Left ventricle myocardium inferior (tissue), 1 donor: ENCODE measurements around the gene TECPR2. TPM values are rescaled to one million over a fixed set of nuclear protein-coding genes. Genes with fewer than 3 reads are reported as not detected.

Experiments
- DNase-seq: peaks from one replicate; pipeline ENCODE4 v3.0.0-alpha.2; 2020
- H3K27ac ChIP-seq: fragments of 200-600 bp; replicated peaks from 2 replicates; pipeline ENCODE4 v1.8.0; 2021
- H3K27me3 ChIP-seq: fragments of 200-600 bp; 2 replicates; pipeline ENCODE4 v1.8.0; 2021; ENCODE audit warnings: low read depth
- H3K36me3 ChIP-seq: fragments of 200-600 bp; 2 replicates; pipeline ENCODE4 v1.8.0; 2021
- H3K4me1 ChIP-seq: fragments of 200-600 bp; 2 replicates; pipeline ENCODE4 v1.8.0; 2021
- H3K4me3 ChIP-seq: fragments of 200-600 bp; 2 replicates; pipeline ENCODE4 v1.8.0; 2021; ENCODE audit warnings: mild to moderate bottlenecking, moderate library complexity
- H3K9me3 ChIP-seq: fragments of 200-600 bp; replicated peaks from 2 replicates; pipeline ENCODE4 v1.8.0; 2021
- intact Hi-C: fragments of 100-400 bp; cut with micrococcal nuclease; formaldehyde crosslinking; loops from one replicate; pipeline ENCODE4 v1.11.0; 2022
- total RNA-seq: library from RNA; stranded (reverse); fragmentation: NEBNext Ultra II Directional; extraction: Animal tissue kit (Norgen Biotek cat#: 25700); gene quantifications from one replicate; pipeline ENCODE4 v1.2.1, GENCODE V29; 2021
- TF ChIP-seq, protein P1 (sequence below): fragments of 200-600 bp; IDR thresholded peaks from 2 replicates; pipeline ENCODE4 v1.8.0; 2021; ENCODE audit warnings: antibody characterized with exemption, mild to moderate bottlenecking, borderline replicate concordance
- donor health status: DM: no; HTN: yes; CAD: no; lungs with severe emphysema.

The TECPR2 gene
- total RNA-seq, 1 donor from 2014 or later, result 20.0 TPM

DNA sequence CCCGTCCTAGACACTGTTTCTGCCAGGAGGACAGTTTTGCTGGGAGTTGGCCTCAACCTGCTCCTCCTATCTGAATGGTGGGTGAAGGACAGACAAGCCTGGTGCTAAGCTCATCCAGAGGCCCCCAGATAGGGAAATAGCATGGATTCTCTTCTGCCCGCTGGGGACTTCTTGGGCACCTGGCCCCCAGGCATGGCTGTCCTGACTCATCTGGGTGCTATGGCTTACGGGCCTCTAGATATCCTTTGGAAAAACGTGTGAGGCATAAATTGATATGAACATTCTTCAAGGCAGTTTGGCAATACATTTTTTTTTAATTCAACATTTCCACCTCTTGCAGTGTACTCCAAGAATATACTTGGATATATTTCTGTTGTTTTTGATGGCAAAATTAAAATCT, 8.6 kb downstream of the TECPR2 start:
- Histone ChIP-seq H3K27ac (no peak overlapping the region), H3K27me3 (no peaks in the 10 kb centered on the region), H3K4me1 (peaks cover 34% of the 10 kb centered on the region), H3K4me3 (no peak overlapping the region), H3K9me3 (no peaks in the 10 kb centered on the region), H3K36me3 (no peaks in the 10 kb centered on the region)
- intact Hi-C loops, result no loop called here
- DNase-seq, result no peak
- TF ChIP-seq, protein P1, sequence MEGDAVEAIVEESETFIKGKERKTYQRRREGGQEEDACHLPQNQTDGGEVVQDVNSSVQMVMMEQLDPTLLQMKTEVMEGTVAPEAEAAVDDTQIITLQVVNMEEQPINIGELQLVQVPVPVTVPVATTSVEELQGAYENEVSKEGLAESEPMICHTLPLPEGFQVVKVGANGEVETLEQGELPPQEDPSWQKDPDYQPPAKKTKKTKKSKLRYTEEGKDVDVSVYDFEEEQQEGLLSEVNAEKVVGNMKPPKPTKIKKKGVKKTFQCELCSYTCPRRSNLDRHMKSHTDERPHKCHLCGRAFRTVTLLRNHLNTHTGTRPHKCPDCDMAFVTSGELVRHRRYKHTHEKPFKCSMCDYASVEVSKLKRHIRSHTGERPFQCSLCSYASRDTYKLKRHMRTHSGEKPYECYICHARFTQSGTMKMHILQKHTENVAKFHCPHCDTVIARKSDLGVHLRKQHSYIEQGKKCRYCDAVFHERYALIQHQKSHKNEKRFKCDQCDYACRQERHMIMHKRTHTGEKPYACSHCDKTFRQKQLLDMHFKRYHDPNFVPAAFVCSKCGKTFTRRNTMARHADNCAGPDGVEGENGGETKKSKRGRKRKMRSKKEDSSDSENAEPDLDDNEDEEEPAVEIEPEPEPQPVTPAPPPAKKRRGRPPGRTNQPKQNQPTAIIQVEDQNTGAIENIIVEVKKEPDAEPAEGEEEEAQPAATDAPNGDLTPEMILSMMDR, result no peak

DNA sequence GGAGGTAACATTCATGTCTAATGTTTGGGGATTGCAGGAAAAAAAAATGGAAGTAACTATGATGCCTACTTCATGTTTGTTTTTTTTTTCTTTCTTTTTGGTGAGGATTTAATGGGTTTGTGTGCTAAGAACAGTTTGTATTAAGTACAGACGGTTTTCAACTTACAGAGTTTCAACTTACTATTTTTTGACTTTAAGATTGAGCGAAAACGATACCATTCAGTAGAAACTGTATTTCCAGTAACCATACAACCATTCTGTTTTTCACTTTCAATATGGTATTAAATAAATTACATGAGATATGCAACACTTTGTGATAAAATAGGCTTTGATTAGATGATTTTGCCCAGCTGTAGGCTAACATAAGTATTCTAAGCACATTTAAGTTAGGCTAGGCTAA, 10.4 kb downstream of the TECPR2 start:
- H3K4me1 ChIP-seq, result peaks cover 23% of the 10 kb centered on the region
- intact Hi-C loops, result no loop called here
- H3K27me3 ChIP-seq, result no peaks in the 10 kb centered on the region
- no peaks in the 10 kb centered on the region for H3K9me3 ChIP-seq
- TF ChIP-seq, protein P1, result no peak
- no peak overlapping the region for H3K4me3 ChIP-seq
- no peak overlapping the region for H3K27ac ChIP-seq
- peaks cover 16% of the 10 kb centered on the region for H3K36me3 ChIP-seq
- no peak for DNase-seq

DNA sequence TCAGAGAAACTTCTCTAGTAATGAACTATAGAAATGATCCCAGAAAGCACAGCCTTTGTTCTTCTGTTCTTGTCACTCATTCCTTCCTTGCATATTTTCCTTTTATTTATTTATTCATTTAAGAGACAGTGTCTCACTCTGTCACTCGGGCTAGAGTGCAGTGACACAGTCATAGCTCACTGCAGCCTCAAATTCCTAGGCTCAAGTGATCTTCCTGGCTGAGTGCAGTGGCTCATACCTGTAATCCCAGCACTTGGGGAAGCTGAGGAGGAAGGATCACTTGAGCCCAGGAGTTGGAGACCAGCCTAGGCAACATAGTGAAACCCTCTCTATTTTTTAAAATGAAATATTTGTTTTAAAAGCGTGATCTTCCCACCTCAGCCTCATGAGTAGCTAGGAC, 11.5 kb downstream of the TECPR2 start:
- Histone ChIP-seq H3K9me3 (no peaks in the 10 kb centered on the region), H3K27me3 (no peaks in the 10 kb centered on the region), H3K4me1 (peaks cover 21% of the 10 kb centered on the region), H3K36me3 (peaks cover 28% of the 10 kb centered on the region), H3K4me3 (no peak overlapping the region), H3K27ac (no peak overlapping the region)
- TF ChIP-seq, protein P1, result no peak
- no peak for DNase-seq
- intact Hi-C loops, result no loop called here

DNA sequence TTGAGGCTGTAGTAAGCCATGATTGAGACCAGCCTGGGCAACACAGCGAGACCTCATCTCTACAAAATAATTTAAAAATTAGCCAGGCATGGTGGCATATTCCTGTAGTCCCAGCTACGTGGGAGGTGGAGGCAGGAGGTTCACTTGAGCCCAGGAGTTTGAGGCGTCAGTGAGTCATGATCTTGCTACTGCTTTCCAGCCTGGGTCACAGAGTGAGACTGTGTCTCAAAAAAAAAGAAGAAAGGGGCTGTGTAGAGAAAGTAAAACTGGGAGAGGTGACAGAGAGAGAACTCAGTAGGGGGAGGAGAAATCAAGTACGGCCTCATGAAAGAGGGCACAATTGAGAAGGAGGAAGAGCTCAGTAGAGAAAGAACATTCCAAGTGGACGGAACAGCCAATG, 12.4 kb downstream of the TECPR2 start:
- H3K36me3 ChIP-seq, result peaks cover 35% of the 10 kb centered on the region
- no peak overlapping the region for H3K4me3 ChIP-seq
- no peak overlapping the region for H3K27ac ChIP-seq
- intact Hi-C loops, result no loop called here
- TF ChIP-seq, protein P1, result no peak
- H3K9me3 ChIP-seq, result no peaks in the 10 kb centered on the region
- no peak for DNase-seq
- peaks cover 14% of the 10 kb centered on the region for H3K4me1 ChIP-seq
- H3K27me3 ChIP-seq, result no peaks in the 10 kb centered on the region

DNA sequence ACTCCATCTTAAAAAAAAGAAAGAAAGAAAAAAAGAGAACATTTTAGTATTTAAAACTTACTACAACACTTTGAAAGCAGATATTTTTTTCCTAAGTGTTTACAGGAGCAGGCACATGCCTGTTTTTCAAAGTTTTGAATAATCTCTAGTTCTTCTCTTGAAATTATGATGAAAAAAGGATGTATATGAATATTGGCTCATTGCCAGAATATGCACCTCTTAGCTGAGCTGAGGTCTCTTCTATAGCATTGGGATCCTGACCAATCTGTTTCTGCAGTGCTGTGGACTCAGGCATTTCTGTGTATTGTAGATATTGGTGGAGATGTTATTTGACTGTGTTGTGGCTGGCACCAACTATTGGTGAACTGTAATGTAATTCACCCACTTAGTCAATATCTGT, 15.0 kb downstream of the TECPR2 start:
- no peak for DNase-seq
- H3K27me3 ChIP-seq, result no peaks in the 10 kb centered on the region
- no peaks in the 10 kb centered on the region for H3K9me3 ChIP-seq
- no peak overlapping the region for H3K27ac ChIP-seq
- intact Hi-C loops, result no loop called here
- no peak overlapping the region for H3K4me3 ChIP-seq
- no peaks in the 10 kb centered on the region for H3K4me1 ChIP-seq
- TF ChIP-seq, protein P1, result no peak
- peaks cover 50% of the 10 kb centered on the region for H3K36me3 ChIP-seq

DNA sequence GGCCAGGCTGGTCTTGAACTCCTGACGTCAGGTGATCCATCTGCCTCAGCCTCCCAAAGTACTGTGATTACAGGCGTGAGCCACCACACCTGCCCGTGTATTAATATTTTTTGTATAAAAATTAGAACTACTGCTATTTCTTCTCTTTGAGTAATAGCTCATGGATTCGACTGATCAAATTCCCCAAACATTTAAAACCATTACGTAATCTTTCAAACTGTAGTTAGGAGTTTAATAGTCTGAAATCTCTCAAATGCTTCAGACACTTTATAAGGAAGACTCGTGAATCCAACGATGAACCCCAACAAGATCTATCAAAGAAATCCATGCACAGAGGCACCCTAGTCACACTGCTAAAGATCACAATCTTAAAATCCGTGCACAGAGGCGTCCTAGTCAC, 16.1 kb downstream of the TECPR2 start:
- Histone ChIP-seq H3K4me3 (no peak overlapping the region), H3K9me3 (no peaks in the 10 kb centered on the region), H3K27ac (no peak overlapping the region), H3K27me3 (no peaks in the 10 kb centered on the region), H3K36me3 (peaks cover 51% of the 10 kb centered on the region), H3K4me1 (no peaks in the 10 kb centered on the region)
- TF ChIP-seq, protein P1, result no peak
- DNase-seq, result no peak
- intact Hi-C loops, result no loop called here
